Stimulated activated CD8-positive, alpha-beta memory T cell treated with anti-CD3 and anti-CD28 coated beads, Interleukin-15, amount 100 ng/mL, for 48 hours (primary cell): Measurements from ENCODE around the gene EHD2.
A peak's percentile ranks its signal among the peaks of the same experiment; 100 is the strongest.
"Not testable (repeated sequence)": the region's sequence is repeated elsewhere in the genome, so short reads cannot be mapped to it uniquely, and the experiment has no call there.

ENCODE experiments used
- DNase-seq, 2 donors: peaks; one replicate each; pipeline ENCODE4 v3.0.0-alpha.2; 2020; ENCODE audit warnings: low read depth in 2 of 2

Gene EHD2, protein sequence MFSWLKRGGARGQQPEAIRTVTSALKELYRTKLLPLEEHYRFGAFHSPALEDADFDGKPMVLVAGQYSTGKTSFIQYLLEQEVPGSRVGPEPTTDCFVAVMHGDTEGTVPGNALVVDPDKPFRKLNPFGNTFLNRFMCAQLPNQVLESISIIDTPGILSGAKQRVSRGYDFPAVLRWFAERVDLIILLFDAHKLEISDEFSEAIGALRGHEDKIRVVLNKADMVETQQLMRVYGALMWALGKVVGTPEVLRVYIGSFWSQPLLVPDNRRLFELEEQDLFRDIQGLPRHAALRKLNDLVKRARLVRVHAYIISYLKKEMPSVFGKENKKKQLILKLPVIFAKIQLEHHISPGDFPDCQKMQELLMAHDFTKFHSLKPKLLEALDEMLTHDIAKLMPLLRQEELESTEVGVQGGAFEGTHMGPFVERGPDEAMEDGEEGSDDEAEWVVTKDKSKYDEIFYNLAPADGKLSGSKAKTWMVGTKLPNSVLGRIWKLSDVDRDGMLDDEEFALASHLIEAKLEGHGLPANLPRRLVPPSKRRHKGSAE

DNA sequence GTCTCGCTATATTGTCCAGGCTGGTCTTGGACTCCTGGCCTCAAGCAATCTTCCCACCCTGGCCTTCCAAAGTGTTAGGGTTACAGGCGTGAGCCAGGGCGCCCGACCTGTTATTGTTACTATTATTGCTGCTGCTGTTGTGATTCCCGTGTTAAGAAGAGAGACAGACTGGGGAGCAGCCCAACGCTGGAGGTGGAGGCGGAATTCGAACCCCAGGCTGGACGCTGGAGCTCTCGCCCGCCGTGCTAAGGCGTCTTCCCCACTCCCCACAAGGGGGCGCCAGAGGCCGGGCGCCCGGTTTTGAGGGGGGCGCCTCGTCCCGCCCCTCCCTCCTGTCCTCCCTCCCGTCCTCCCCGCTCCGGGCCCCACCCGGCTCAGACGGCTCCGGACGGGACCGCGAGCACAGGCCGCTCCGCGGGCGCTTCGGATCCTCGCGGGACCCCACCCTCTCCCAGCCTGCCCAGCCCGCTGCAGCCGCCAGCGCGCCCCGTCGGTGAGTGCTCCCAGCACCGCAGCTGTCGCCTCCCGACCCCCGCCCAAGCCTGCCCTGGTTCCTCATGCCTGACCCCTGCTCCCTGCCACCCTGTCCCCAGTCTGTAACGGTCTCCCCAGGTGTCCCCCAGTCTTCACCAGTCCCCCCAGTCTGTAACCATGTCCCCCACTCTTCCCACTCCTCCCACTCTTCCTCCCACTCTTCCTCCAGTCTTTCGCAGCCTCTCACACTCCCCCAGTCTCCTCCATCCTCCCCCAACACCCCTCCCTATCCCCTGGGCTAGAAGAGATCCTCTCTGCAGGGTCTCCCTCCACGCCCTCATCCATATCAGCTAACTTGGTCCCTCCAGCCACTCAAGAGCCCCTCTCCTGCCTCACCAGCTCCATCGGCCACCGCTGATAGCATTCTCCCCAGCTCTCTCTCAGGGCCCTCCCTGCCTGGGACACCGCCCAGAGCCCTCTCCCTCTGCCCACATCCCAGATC is at the start of gene EHD2:
Gene EHD2, plus strand, starts transcription at position 377 of the 976 bp plus-strand sequence. CDS start 3,191 bp downstream, outside the sequence.
- peak; percentile 25 to 37 for DNase-seq

DNA sequence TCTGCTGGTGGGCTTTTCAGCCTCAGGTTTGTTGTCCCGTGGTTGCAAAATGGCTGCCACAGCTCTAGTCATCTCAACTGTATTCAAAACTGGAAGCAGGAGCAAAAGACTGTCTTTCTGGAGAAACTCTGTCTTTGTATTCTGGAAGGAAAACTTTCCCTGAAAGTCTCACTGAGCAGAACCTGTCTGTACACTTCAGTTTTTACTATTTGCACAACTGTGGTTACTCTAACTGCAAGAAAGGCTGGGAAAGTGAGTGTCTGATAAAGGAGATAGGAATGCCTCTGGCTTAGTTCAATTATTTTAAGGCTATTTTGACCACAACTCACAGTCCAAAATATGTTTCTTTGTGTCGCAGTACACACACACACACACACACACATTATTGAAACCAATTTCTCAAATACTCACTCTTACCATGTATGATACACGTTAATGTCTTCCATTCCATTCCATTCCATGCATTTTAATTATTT is 49.7 kb upstream of the EHD2 start:
- no peak for DNase-seq

DNA sequence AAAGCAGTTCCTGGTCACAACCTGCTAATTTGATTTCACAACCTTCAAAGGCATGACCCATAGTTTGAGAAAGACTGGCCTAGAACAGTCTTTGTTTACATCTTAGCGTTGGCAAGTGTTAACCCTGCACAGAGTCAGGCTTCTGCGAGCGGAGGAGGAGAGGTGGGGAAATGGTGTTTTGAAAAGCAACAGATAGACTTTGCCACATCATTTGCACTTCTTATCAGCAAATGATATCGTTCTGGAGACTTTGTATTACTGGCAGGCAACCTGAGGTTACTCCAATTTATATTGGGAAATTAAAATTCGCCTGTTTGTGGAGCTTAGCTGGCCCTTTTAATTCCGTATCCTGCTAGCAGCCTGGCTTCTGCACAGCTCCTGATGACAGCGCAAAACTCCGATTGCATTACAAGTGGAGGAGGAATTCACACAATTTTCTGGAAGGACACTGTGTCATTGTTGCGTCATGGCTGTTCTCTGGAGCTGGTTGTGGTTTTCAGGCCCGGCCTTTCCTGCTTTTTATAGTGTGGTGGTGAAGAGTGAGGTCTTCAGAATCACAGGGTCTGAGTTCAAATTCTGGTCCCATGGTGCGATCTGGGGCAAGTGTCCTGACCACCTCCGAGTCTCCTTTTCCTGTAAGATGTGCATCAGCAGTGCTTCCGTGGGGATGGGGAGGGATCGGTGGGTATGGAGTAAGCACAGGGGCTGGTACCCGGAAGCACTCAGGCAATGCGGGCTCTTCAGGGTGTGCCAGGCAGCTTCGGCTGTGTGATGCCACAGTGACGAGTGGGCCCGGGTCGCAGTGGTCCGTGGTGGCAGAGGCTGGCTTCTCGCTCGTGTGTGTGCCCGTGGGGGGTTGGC is 49.1 kb upstream of the EHD2 start:
- no peak for DNase-seq

DNA sequence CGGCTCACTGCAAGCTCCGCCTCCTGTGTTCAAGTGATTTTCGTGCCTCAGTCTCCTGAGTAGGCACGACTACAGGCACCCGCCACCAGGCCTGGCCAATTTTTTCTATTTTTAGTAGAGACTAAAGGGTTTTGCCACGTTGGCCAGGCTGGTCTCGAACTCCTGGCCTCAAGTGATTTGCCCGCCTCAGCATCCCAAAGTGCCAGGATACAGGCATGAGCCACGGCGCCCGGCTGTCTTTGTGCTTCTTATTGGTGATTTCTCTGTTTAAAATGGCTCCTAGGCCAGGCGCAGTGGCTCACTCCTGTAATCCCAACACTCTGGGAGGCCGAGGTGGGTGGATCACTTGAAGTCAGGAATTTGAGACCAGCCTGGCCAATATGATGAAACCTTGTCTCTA is 44.7 kb upstream of the EHD2 start:
- not testable (repeated sequence) for DNase-seq

- no peak for DNase-seq
Observed at GRCh38 chr19:47670736-47671135, 42.5 kb upstream of the EHD2 start.

DNA sequence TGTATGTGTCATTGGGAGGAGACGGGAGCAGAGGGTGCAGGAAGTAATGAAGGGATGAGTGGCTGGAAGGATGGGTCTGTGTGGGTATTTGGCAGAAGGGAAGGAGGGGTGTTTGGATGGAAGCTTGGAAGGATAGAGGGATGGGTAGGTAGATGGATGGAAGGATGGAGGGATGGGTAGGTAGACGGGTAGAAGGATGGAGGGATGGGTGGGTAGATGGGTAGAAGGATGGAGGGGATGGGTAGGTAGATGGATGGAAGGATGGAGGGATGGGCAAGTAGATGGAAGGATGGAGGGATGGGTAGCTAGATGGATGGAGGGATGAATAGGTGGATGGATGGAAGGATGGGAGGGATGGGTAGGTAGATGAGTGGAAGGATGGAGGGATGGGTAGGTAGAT is 41.7 kb upstream of the EHD2 start:
- DNase-seq = no peak

DNA sequence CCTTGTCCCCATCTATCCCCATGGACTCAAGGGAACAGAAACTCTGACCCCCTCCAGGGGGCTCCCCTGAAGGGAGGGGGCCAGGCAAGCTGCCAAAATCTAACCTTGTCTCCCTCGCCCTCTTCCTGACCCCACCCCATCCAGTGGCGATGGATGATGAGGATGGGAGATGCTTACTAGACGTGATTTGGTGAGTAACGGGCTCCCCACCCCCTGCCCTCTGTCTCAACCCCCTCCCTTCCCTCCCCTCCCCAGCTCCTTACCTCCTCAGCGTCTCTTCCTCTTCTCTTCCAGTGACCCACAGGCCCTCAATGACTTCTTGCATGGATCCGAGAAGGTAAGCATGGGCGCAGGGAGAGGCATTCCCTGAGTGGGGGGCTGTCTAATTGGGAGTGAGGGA is 39.8 kb upstream of the EHD2 start:
- DNase-seq = no peak

GRCh38 chr19:47674548-47674947 is 38.7 kb upstream of the EHD2 start:
- DNase-seq = no peak

- no peak for DNase-seq
Observed at GRCh38 chr19:47675271-47675670, 38.0 kb upstream of the EHD2 start.

- DNase-seq = no peak
Observed at GRCh38 chr19:47675859-47676258, 37.4 kb upstream of the EHD2 start.

DNA sequence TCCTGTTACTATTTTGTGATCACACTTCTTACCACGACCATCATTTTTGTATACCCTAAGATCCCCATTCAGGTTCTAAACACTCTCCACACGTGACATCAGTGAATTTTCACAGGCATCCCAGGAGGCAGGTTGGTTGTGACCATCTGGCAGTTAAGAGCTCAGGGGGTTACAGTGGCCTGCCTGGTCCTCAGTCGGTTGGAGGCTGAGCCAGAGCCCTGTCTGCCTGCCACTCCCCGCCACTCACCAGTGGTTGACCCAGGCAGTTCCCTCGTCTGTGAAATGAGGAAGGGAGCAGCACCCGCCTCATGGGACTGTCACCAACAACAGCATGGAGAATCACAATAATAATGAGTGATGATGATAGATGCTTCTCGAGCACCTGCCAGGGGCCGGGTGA is 36.4 kb upstream of the EHD2 start:
- no peak for DNase-seq

- no peak for DNase-seq
Observed at GRCh38 chr19:47679251-47679900, 33.8 kb upstream of the EHD2 start.

GRCh38 chr19:47679922-47680857 is 33.0 kb upstream of the EHD2 start:
- no peak for DNase-seq

DNA sequence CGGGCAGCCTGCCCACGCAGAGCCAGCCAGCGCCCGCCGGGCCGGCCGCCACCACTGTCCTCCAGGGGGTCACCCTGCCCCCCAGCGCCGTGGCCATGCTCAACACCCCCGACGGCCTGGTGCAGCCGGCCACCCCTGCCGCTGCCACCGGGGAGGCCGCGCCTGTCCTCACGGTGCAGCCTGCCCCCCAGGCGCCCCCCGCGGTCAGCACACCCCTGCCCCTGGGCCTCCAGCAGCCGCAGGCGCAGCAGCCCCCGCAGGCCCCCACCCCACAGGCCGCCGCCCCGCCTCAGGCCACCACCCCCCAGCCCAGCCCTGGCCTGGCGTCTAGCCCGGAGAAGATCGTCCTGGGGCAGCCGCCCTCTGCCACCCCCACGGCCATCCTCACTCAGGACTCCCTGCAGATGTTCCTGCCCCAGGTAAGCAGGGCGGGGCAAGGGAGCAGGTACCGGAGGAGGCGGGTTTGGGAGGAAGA is 32.3 kb upstream of the EHD2 start:
- no peak for DNase-seq

- no peak for DNase-seq
Observed at GRCh38 chr19:47681388-47681787, 31.8 kb upstream of the EHD2 start.

GRCh38 chr19:47681936-47682335 is 31.3 kb upstream of the EHD2 start:
- DNase-seq = no peak

DNA sequence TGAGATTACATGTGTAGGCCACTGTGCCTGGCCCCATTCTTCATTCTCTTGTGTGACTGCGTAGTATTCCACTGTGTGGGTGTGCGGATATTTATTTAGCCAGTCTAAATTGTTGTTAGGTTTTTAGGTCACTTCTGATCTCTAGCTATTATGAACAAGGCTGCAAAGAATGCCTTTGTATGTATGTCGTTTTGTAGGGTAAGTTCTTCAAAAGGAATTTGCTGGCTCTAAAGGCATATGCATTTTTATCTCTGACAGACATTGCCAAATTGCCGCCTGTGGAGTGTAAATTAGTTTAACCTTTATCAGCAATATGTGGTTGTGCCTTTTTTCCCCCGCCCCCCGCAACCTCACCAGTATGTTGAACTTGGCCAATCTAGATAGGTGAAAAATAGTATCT is 30.3 kb upstream of the EHD2 start:
- no peak for DNase-seq

DNA sequence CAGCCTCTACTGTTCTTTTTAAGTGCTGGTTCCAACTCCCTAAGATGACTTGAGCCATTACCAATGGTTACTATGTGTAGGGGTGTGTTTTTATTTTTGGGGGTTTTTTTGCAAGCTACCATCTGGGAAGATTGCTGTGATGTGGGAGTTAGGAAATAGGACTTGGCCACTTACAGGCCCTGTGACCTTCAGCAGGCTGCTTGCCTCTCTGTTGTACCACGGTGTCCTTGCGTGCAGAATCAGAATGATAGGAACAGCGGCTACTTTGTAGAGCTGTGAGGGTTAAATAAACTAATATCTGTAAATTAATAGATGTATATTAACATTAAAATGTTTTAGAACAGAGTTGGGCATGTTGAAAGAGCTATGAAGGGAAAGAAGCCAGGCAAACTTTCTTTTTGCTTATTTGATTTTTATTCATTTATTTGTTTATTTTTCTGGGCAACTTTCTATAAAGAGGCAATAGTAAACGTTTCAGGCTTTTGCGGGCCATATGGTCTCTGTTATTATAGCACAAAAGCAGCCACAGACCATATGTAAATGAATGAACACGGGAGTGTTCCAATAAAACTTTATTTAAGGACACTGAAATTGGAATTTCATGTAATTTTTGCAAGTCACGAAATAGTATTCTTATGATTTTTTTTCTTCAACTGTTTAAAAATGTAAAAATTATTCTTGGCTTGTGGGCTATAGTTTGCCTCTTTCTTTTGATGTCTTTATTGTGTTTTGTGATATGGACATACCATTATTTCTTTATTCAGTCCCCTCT is 26.4 kb upstream of the EHD2 start:
- no peak for DNase-seq

GRCh38 chr19:47687906-47688305 is 25.3 kb upstream of the EHD2 start:
- no peak for DNase-seq
